T-helper 2 cell treated with Interferon-gamma antibody and Interleukin-4, amounts not matched to agents 5 μg/mL and 100 μg/mL, for 36 hours (primary cell): ENCODE data around the gene MAPK12.

Experiments
- DNase-seq: peaks from one replicate; pipeline ENCODE4 v3.0.0; 2021; ENCODE audit warnings: low spot score
- H3K27ac Mint-ChIP-seq: one replicate; pipeline ENCODE4 v1.8.0; 2021; ENCODE audit warnings: mild to moderate bottlenecking, mixed read lengths
- H3K27me3 Mint-ChIP-seq: one replicate; pipeline ENCODE4 v1.8.0; 2021; ENCODE audit warnings: low read depth, mixed read lengths
- H3K36me3 Mint-ChIP-seq: one replicate; pipeline ENCODE4 v1.8.0; 2021; ENCODE audit warnings: low read depth, mixed read lengths
- H3K4me1 Mint-ChIP-seq: one replicate; pipeline ENCODE4 v1.8.0; 2021; ENCODE audit warnings: low read depth, mixed read lengths
- H3K4me3 Mint-ChIP-seq: one replicate; pipeline ENCODE4 v1.8.0; 2022; ENCODE audit warnings: mild to moderate bottlenecking, moderate library complexity, mixed read lengths
- H3K9me3 Mint-ChIP-seq: one replicate; pipeline ENCODE4 v1.8.0; 2021; ENCODE audit warnings: mixed read lengths

Gene MAPK12

DNA sequence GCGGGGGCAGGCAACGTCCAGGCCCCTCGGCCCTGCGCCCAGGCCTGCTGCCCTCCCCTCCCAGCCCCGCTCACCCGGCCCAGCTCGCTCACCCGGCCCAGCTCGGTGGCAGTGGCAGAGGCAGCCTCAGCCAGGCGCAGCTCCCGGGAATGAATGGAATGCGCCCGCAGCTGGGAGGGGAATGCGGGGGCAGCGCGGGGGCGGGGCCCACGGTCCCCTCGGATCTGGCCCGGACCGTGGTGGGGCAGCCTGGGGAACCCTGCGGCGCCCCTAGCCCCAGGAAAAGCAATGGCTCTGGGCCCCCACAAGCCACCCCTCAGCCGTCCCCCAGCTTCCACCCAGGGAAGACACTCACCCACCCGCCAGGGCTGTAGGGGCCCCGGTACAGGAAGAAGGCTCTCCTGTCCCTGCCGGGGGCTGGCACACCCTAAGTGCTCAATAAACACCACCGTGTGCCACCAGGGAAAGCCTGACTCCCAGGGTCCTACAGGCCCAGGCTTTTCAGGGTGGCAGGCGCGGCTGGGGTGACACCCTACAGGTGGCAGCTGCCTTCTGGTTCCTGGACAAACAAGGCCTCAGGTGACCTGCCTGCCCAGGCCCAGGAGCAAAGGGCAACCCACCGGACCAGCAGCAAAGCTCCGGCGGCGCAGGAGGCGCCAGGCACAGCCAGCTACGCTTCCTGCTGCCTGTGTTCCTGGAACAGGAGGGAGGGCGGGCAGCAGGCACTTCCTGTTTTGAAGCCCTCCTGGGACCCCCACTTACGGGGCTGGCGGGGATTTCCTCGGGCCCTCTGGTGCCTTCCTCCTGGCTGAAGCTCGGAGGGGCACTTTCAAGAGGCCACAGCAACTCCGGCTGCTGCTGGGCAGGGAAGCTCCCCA, 32.2 kb upstream of the MAPK12 start:
- Mint-ChIP-seq H3K4me1 (peaks cover 3% of the 10 kb centered on the region), H3K4me3 (no peak overlapping the region), H3K9me3 (no peaks in the 10 kb centered on the region), H3K36me3 (no peaks in the 10 kb centered on the region), H3K27ac (no peak overlapping the region), H3K27me3 (peaks cover 18% of the 10 kb centered on the region)
- DNase-seq = no peak

DNA sequence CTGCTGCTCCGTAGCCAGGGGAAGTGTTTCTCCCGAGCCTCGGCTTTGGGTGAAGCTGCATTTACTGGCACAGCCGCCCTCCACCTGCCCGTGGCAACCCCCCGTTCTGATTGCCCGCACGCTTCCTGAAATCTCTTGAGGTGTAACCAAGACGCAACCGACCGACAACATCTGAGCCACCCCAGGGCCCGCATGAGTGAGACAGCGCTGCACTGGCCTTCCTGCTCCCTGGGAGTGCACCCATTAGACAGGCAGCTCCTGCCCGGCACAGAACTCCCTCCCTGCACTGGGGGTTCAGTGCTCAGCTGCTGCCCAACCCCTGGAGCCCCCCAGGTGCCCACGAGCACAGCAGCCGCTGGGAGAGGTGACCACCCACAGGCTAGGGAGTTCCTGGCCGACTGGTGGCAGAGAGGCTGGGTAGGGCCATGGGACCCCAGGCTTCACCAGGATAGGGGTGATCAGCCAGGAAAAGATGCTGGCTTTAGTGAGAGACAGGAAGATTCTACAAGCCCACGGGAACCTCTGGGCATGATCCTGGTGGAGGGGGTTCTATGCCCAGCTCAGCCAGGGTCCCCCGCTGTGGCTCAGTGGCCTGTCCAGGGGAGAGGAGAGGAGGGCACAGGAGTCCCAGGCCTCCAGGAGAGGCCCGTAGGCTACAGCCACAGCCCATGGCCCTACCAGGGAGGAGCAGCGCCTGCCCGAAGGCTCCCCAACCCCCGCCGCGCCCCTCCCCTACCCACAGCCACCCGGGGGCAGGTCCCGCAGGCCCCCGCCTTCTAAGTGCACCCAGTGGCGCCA, 31.4 kb upstream of the MAPK12 start:
- Mint-ChIP-seq H3K4me1 (peaks cover 3% of the 10 kb centered on the region), H3K4me3 (no peak overlapping the region), H3K27me3 (peaks cover 17% of the 10 kb centered on the region), H3K9me3 (no peaks in the 10 kb centered on the region), H3K27ac (no peak overlapping the region), H3K36me3 (no peaks in the 10 kb centered on the region)
- no peak for DNase-seq

DNA sequence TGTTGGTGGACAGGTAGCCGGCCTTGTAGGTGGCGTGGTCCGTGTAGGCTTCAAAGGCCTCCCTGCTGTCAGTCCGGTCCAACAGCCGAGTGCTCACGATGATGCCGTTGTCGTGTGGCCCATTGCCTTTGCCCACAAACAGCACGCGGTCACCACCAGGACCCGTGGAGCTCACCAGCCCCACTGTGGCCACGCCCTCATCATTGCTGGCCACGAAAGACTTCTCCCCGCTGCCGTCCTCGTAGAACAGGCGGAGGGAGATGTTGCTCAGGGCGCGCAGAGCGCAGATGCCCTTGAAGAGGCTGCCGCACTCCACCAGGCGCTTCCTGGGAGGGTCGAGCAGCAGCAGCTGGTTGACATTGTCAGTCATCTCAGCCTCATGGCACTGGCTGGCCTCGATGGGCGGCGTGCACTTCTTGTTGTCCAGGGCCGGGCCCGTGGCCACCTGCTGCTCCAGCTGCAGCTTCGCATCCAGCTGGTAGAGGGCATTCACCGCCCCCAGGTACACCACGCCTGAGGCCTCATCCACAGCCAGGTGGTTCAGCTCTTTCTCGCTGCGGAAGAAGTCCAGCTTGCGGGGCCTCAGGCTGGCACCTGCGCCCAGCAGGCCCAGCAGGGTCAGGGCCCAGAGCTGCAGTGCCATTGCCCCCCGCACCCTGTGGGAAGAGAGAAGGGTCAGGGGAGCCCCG, 28.6 kb upstream of the MAPK12 start:
- no peaks in the 10 kb centered on the region for H3K9me3 Mint-ChIP-seq
- DNase-seq = no peak
- H3K36me3 Mint-ChIP-seq = no peaks in the 10 kb centered on the region
- no peak overlapping the region for H3K27ac Mint-ChIP-seq
- no peak overlapping the region for H3K4me3 Mint-ChIP-seq
- peaks cover 15% of the 10 kb centered on the region for H3K27me3 Mint-ChIP-seq
- peaks cover 3% of the 10 kb centered on the region for H3K4me1 Mint-ChIP-seq

DNA sequence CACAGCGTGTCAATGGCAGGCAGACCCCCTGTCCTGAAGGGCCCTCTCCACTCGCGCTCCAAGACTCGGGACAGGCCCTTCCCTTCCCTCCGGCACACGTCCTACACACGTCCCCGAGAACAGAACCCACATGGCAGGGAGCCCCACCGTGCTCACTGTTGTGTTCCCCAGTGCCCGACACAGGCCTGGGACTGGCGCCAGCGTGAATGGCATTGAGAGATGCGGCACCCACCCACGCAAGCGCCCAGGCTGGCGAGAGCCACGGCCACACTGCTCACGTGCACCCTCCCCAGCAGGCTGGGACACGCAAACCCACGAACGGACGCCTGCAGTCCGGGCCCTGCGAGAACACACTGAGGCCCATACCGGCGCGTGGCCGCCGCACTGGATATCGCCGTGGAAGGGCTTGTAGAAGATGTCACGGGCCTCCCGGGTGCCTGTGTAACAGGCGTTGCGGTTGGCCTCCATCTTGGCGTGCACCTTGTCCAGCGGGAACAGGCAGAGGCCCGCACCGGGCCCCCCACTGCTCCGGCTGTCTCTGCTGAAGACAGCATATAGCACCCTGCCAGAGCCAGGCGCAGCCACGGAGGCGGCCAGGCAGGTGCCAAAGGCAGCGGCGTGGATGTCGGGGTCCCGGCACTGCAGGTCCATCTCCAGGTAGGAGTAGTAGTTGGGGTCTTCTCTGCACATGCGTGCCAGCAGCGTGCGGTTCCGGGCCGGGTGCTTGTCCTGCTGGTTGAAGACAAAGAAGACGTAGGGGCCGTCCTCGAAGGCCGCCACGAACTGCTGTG, 27.9 kb upstream of the MAPK12 start:
- DNase-seq = no peak
- H3K9me3 Mint-ChIP-seq = no peaks in the 10 kb centered on the region
- H3K4me1 Mint-ChIP-seq = peaks cover 3% of the 10 kb centered on the region
- H3K4me3 Mint-ChIP-seq = no peak overlapping the region
- H3K27ac Mint-ChIP-seq = no peak overlapping the region
- H3K27me3 Mint-ChIP-seq = peaks cover 14% of the 10 kb centered on the region
- H3K36me3 Mint-ChIP-seq = no peaks in the 10 kb centered on the region

DNA sequence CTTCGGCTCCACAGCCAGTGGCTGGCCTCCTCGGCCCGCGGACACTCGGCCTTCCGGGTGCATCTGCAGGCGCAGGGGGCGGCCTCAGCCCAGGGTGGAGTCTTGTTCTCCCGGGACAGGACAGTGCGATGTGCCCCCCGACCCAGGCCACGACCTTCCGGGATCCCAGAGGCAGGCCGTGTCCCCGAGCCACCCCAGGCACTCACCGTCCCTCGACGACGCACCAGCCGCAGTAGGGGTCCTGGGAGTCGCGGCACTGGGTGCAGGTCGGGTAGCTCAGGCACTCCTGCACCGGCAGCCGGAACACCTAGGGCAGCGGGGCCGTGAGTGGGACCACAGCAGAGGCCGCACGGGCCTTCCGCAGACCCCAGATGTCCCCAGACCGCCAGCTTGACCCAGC, 26.2 kb upstream of the MAPK12 start:
- no peaks in the 10 kb centered on the region for H3K9me3 Mint-ChIP-seq
- DNase-seq = no peak
- peaks cover 3% of the 10 kb centered on the region for H3K4me1 Mint-ChIP-seq
- no peaks in the 10 kb centered on the region for H3K36me3 Mint-ChIP-seq
- H3K4me3 Mint-ChIP-seq = no peak overlapping the region
- no peak overlapping the region for H3K27ac Mint-ChIP-seq
- peaks cover 8% of the 10 kb centered on the region for H3K27me3 Mint-ChIP-seq

DNA sequence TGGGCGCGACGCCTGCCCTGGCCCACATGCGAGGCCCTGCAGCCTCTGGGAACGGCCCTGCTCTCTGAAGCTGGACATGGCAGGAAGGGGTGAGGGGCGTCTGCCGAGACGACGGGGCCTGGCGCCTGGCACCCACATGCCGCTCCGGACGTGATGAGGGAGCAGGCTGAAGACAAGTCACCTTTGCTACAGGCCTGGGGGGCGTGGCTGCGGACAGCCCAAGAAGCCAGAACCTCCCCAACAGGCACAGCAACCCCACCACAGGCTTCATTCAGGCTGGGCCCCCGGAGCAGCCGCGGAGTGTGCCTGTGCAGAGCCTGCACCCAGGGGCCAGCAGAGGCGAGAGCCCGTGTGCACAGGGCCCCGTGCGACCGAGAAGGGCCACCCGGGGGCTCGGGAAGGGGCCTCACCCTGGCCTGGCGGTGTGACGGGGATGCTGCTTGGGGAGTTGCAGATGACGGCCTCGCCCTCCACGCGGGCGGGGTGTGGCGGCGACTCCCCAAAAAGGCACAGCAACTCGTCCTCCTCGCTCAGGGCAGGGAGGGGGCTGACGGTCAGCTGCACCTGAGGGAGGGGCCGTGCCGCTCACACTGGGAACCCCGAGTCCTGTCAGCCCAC, 25.3 kb upstream of the MAPK12 start:
- H3K4me3 Mint-ChIP-seq = no peak overlapping the region
- no peaks in the 10 kb centered on the region for H3K4me1 Mint-ChIP-seq
- no peaks in the 10 kb centered on the region for H3K9me3 Mint-ChIP-seq
- H3K27ac Mint-ChIP-seq = no peak overlapping the region
- H3K36me3 Mint-ChIP-seq = no peaks in the 10 kb centered on the region
- peaks cover under 1% of the 10 kb centered on the region for H3K27me3 Mint-ChIP-seq
- DNase-seq = no peak

DNA sequence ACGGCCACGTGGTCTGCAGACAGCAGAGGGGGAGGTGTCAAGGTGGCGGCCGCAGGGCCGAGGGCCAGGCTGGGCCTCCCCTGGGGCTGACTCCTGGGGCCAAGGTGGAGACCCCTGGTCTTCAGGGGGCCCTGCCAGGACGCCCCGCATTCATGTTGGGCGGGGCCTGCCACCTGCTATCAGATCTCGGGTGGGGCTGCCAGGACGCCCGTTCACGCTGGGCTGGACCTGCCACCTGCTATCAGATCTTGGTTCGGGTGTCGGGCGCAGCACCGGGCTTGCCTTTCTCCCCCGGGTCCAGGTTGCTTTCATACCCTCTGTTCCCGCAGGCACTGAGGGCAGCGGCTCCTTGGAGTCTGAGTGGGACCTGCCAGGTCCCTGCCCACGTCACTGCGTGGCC, 24.8 kb upstream of the MAPK12 start:
- H3K9me3 Mint-ChIP-seq = no peaks in the 10 kb centered on the region
- no peaks in the 10 kb centered on the region for H3K27me3 Mint-ChIP-seq
- H3K4me1 Mint-ChIP-seq = no peaks in the 10 kb centered on the region
- DNase-seq = no peak
- H3K27ac Mint-ChIP-seq = no peak overlapping the region
- no peaks in the 10 kb centered on the region for H3K36me3 Mint-ChIP-seq
- no peak overlapping the region for H3K4me3 Mint-ChIP-seq

DNA sequence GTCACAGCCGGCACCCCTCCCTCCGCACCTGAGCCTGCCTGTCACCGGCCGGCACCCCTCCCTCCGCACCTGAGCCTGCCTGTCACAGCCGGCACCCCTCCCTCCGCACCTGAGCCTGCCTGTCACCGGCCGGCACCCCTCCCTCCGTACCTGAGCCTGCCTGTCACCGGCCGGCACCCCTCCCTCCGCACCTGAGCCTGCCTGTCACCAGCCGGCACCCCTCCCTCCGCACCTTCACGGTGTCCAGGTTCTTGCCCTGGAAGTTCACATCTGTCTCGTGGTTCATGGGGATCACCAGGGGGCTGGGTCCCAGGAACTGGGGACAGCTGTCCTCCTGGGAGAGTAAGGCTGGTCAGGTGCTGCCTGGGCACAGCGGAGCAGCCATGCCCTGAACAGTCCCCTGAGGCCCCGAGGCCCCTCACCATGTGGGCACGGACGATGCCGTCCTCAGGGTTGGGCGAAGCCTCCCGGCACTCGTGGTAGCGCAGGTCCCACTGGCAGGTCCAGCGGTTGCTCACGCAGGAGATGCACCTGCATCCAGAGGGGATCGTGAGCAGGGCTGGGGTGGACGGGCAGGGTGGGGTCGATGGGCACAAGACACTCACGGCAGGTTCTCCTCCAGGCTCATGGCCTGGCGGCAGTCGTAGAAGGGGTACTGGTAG, 24.2 kb upstream of the MAPK12 start:
- Mint-ChIP-seq H3K9me3 (no peaks in the 10 kb centered on the region), H3K27ac (no peak overlapping the region), H3K4me3 (no peak overlapping the region), H3K36me3 (no peaks in the 10 kb centered on the region), H3K4me1 (no peaks in the 10 kb centered on the region), H3K27me3 (no peaks in the 10 kb centered on the region)
- no peak for DNase-seq

DNA sequence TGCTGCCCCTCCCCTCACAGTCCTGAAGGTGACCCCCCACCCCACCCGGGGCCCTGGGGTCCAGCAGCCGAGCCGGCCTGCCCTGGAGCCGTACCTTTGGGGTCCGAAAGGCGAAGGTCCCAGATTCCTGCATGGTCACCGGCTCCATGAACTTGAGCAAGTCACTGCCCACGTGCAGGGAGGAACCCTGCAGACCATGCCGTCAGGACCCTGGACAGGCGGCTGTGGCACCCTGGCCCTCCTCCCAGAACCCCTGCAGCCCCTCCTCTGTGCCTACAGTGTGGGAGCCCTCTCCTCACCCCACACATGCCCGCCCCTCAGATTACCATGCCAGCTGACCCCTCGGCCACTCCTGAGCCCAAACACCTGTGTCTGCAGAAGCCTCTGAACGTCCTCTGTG, 23.0 kb upstream of the MAPK12 start:
- H3K27me3 Mint-ChIP-seq = no peaks in the 10 kb centered on the region
- no peaks in the 10 kb centered on the region for H3K9me3 Mint-ChIP-seq
- H3K27ac Mint-ChIP-seq = no peak overlapping the region

DNA sequence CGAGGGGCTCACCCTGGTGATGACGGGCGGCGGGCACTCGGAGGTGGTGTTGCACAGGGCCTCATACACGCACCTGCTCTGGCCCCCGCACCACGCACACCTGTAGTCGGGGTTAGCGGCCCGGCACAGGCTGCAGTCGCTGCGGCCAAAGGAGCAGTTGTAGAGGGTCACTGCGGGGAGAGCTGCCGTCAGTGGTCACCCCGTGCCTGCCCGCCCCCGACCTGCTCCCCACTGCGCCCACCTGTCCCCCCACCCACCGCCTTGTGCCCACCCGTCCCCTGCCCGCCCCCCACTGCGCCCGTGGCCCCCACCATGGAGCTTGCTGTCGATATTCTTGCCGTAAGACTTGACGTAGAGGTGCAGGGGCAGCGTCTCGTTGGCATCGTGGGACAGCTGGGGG, 22.3 kb upstream of the MAPK12 start:
- Mint-ChIP-seq H3K27ac (no peak overlapping the region), H3K27me3 (no peaks in the 10 kb centered on the region), H3K36me3 (no peaks in the 10 kb centered on the region), H3K4me1 (no peaks in the 10 kb centered on the region), H3K9me3 (no peaks in the 10 kb centered on the region), H3K4me3 (no peak overlapping the region)
- DNase-seq = no peak

More for the DNA sequence above, 23.0 kb upstream of the MAPK12 start:
- DNase-seq = no peak
- no peaks in the 10 kb centered on the region for H3K36me3 Mint-ChIP-seq
- H3K4me1 Mint-ChIP-seq = no peaks in the 10 kb centered on the region
- H3K4me3 Mint-ChIP-seq = no peak overlapping the region

DNA sequence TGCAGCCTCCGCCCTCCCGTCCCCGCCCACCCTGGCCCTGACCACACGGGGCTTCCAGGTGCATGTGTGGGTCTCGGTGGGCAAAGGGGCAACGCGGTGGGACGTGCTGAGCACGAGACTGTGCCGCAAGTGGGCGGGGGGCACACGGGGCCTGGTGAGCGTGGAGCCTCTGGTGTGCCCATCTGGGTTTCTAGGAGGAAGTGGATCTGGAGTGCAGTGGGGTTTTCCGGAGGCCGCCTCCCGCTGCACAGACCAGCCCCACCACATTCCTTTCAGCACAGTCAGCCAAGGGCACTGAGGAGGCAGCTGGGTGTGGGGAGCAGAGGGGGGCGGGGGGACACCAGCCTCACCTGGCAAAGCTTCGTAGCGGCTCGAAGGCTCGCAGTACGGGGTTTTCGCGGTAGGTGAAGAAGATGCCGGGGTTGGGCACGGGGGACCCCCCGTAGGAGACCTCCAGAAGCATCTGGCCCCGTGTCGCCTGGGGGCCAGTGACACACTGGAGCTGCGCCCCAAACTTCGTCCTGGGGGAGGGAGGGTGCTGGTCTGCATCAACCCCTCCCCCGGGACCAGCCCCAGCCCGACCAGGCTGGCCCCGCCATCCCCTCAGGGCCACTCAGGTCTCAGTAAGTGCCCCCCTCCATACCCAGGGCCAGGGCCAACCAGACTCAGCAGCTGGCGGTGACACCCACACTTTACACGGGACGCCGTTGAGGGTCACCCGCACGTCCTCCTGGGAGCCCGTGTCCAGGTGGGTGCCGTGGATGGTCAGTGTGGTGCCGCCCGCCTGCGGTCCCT, 21.1 kb upstream of the MAPK12 start:
- Mint-ChIP-seq H3K27me3 (no peaks in the 10 kb centered on the region), H3K9me3 (no peaks in the 10 kb centered on the region), H3K36me3 (no peaks in the 10 kb centered on the region), H3K4me3 (no peak overlapping the region), H3K27ac (no peak overlapping the region), H3K4me1 (no peaks in the 10 kb centered on the region)
- DNase-seq = no peak

DNA sequence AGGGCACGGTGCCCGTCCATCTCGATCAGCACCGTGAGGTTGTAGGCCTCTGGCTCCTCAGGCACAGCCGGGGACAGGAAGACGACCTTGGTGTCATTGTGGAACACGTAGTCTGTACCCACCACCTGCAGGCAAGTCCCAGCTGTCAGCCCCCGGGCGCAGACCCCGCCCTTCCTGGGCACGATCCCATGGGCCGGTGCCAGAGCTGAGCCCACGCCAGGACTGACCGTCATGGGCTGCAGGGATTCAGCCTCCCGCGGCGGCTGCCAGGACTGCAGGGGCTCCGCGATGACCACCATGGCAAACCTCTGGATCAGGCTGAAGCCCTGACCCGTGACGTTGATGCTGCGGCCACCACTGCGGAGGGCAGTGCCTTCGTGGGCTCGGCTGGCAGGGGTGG, 20.5 kb upstream of the MAPK12 start:
- no peak for DNase-seq
- no peaks in the 10 kb centered on the region for H3K27me3 Mint-ChIP-seq
- no peaks in the 10 kb centered on the region for H3K36me3 Mint-ChIP-seq

More for the DNA sequence above, 20.5 kb upstream of the MAPK12 start:
- Mint-ChIP-seq H3K4me1 (no peaks in the 10 kb centered on the region), H3K4me3 (no peak overlapping the region), H3K27ac (no peak overlapping the region), H3K9me3 (no peaks in the 10 kb centered on the region)
